WTC11 (cell line): ENCODE results near the gene GPC5.

Experiments used
- ATF6 ChIP-seq: sonication (generic); formaldehyde crosslinking; IDR thresholded peaks from 2 replicates; pipeline ENCODE4 v1.8.1; 2023; ENCODE audit warnings: mild to moderate bottlenecking, missing genetic modification reagents
- CREB1 ChIP-seq: sonication (generic); formaldehyde crosslinking; IDR thresholded peaks from 2 replicates; pipeline ENCODE4 v1.8.0; 2023; ENCODE audit warnings: mild to moderate bottlenecking, missing genetic modification reagents
- CTCF ChIP-seq: fragments of 200-600 bp; IDR thresholded peaks from 2 replicates; pipeline ENCODE4 v1.8.0; 2022; ENCODE audit warnings: antibody characterized with exemption
- E2F1 ChIP-seq: sonication (generic); formaldehyde crosslinking; IDR thresholded peaks from 2 replicates; pipeline ENCODE4 v1.8.0; 2022; ENCODE audit warnings: mild to moderate bottlenecking, missing genetic modification reagents
- FOXP1 ChIP-seq: sonication (generic); formaldehyde crosslinking; IDR thresholded peaks from 2 replicates; pipeline ENCODE4 v1.8.0; 2022; ENCODE audit warnings: missing genetic modification reagents, mild to moderate bottlenecking, moderate library complexity, borderline replicate concordance
- JUN ChIP-seq: sonication (generic); formaldehyde crosslinking; IDR thresholded peaks from 2 replicates; pipeline ENCODE4 v1.8.0; 2023; ENCODE audit warnings: mild to moderate bottlenecking, missing genetic modification reagents
- MLX ChIP-seq: sonication (generic); formaldehyde crosslinking; IDR thresholded peaks from 2 replicates; pipeline ENCODE4 v1.8.1; 2023; ENCODE audit warnings: mild to moderate bottlenecking, missing genetic modification reagents, moderate library complexity
- NR3C1 ChIP-seq: sonication (generic); formaldehyde crosslinking; conservative IDR thresholded peaks from 2 replicates; pipeline ENCODE4 v1.8.1; 2023; ENCODE audit warnings: low read depth, mild to moderate bottlenecking, missing genetic modification reagents
- STAT6 ChIP-seq: sonication (generic); formaldehyde crosslinking; conservative IDR thresholded peaks from 2 replicates; pipeline ENCODE4 v1.8.1; 2023; ENCODE audit warnings: mild to moderate bottlenecking, low read depth, missing genetic modification reagents, moderate library complexity
- USF1 ChIP-seq: sonication (generic); formaldehyde crosslinking; IDR thresholded peaks from 2 replicates; pipeline ENCODE4 v1.8.0; 2022; ENCODE audit warnings: mild to moderate bottlenecking, missing genetic modification reagents
- USF2 ChIP-seq: sonication (generic); formaldehyde crosslinking; IDR thresholded peaks from 2 replicates; pipeline ENCODE4 v1.8.1; 2023; ENCODE audit warnings: mild to moderate bottlenecking, missing genetic modification reagents, moderate library complexity
- ZBTB21 ChIP-seq: sonication (generic); formaldehyde crosslinking; IDR thresholded peaks from 2 replicates; pipeline ENCODE4 v1.8.1; 2023; ENCODE audit warnings: mild to moderate bottlenecking, missing genetic modification reagents, borderline replicate concordance

- TF ChIP-seq CTCF: no peak
- no peak for TF ChIP-seq ZBTB21
- no peak for TF ChIP-seq MLX (CRISPR knock-in tag)
- TF ChIP-seq STAT6 (CRISPR knock-in tag): no peak
- no peak for TF ChIP-seq CREB1 (CRISPR knock-in tag)
- TF ChIP-seq JUN (CRISPR knock-in tag): no peak
- TF ChIP-seq E2F1: no peak
- TF ChIP-seq USF2: no peak
- TF ChIP-seq ATF6 (CRISPR knock-in tag): no peak
- no peak for TF ChIP-seq NR3C1
- TF ChIP-seq USF1: no peak
- no peak for TF ChIP-seq FOXP1 (CRISPR knock-in tag)
Observed at GRCh38 chr13:92403606-92404005, 1005.2 kb downstream of the GPC5 start.
